Activated T-cell treated with anti-CD3 and anti-CD28 coated beads, Interleukin-2, amount 50 U/mL, for 4 hours (primary cell): ENCODE measurements around the gene KCNG1. TPM values are rescaled to one million over a fixed set of nuclear protein-coding genes. Genes with fewer than 3 reads are reported as not detected.
"Not testable (repeated sequence)": the region's sequence is repeated elsewhere in the genome, so short reads cannot be mapped to it uniquely, and the experiment has no call there.

Experiments used
- ATAC-seq, 2 donors: fragments of 200-7000 bp; cut with Tn5 transposase; one replicate each; pipeline ENCODE4 v1.10.0; 2021
- DNase-seq: peaks from one replicate; pipeline ENCODE4 v3.0.0-alpha.2; 2020
- H3K27me3 Mint-ChIP-seq: one replicate; pipeline ENCODE4 v1.8.0; 2021; ENCODE audit warnings: low read depth, mixed read lengths
- H3K36me3 Mint-ChIP-seq: one replicate; pipeline ENCODE4 v1.8.0; 2022; ENCODE audit warnings: mixed read lengths; ENCODE audit not compliant: insufficient read depth
- H3K4me1 Mint-ChIP-seq: one replicate; pipeline ENCODE4 v1.8.0; 2021; ENCODE audit warnings: low read depth, mixed read lengths
- H3K4me3 Mint-ChIP-seq: one replicate; pipeline ENCODE4 v1.8.0; 2021; ENCODE audit warnings: mild to moderate bottlenecking, moderate library complexity, mixed read lengths
- H3K9me3 Mint-ChIP-seq: one replicate; pipeline ENCODE4 v1.8.0; 2021; ENCODE audit warnings: mixed read lengths
- total RNA-seq, 3 donors: library from RNA; stranded (reverse); gene quantifications; one replicate each; pipeline ENCODE4 v1.2.1, GENCODE V29; 2021

KCNG1 gene
- total RNA-seq, 3 donors from 2014 or later: 6.7 to 10.2 (median 7.0) TPM

DNA sequence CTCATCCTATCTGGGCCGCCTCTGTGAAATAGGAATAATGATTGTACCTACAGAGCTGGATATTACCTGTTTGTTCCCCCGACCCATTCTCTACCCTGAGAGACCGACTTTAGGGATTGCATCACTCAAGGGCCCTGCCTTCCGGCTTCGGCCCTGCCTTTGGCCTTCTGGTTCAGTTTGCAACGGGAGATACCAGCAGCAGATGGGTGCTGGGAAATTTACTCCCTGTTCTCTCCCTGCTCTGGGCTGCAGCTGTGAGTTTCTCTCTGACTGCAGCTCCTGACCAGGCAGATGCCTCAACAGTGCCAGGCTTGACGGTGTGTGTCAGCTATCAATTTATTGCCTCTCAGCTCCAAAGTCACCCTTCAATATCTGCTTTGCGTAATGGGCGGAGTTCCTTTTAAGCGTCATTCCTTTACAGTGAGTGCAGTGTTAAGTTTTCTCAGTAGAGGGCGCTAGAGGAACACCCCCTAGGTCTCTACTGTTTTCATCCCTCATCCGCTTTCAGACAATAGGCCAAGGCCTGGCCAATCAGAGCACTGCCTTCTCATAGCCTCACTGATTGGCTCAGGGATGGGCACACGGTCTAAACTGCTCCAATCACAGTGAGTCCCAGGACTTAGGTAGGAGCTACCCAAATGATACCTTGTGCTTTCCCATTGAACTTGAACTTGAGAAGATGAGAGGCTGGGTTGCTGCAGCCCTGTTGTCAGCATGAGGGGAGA is 30.0 kb downstream of the KCNG1 start:
- Mint-ChIP-seq H3K4me1 (no peaks in the 10 kb centered on the region), H3K27me3 (no peaks in the 10 kb centered on the region), H3K36me3 (no peaks in the 10 kb centered on the region), H3K9me3 (no peaks in the 10 kb centered on the region), H3K4me3 (no peak overlapping the region)
- ATAC-seq (peak; percentile 98 to 100), DNase-seq (no peak)

DNA sequence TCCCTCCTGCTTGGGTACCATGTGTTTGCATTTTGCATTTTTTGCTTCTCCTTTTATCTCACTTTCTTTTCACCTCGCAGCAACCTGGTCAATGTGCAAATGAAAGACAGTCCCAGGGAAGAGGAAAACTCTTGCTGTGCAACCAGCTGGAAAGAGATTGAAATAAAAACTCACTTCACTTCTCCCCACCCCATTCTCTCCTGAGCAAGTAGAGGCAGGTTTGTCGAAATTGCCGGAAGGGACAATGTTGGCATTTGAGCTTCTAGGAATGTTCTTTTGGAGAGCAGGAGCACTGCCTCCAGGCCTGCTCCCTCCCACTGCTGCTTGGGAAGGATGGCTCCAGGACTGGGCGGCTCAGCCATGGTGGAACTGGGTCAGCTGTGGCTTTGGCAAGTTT is 30.6 kb downstream of the KCNG1 start:
- H3K27me3 Mint-ChIP-seq: peaks cover 3% of the 10 kb centered on the region
- no peaks in the 10 kb centered on the region for H3K4me1 Mint-ChIP-seq
- no peaks in the 10 kb centered on the region for H3K36me3 Mint-ChIP-seq
- DNase-seq (no peak), ATAC-seq (no peak)
- no peak overlapping the region for H3K4me3 Mint-ChIP-seq
- no peaks in the 10 kb centered on the region for H3K9me3 Mint-ChIP-seq

DNA sequence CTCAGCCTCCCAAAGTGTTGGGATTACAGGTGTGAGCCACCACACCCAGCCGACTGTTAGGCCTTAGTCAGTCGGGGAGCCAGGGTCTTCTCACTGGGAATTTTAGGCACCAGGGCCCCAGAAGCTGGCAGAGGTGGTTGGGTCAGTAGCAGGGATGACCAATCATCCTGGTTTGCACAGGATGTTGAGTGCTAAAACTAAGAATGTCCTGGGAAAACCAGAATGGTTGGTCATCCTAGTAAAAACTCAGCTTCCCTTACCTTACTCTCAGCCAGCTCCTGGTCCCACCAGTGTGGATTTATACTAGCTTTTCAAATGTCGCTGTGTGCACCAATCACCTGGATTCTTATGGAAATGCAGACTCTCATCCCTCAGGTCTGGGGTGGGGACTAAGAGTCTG is 31.8 kb downstream of the KCNG1 start:
- H3K9me3 Mint-ChIP-seq: no peaks in the 10 kb centered on the region

DNA sequence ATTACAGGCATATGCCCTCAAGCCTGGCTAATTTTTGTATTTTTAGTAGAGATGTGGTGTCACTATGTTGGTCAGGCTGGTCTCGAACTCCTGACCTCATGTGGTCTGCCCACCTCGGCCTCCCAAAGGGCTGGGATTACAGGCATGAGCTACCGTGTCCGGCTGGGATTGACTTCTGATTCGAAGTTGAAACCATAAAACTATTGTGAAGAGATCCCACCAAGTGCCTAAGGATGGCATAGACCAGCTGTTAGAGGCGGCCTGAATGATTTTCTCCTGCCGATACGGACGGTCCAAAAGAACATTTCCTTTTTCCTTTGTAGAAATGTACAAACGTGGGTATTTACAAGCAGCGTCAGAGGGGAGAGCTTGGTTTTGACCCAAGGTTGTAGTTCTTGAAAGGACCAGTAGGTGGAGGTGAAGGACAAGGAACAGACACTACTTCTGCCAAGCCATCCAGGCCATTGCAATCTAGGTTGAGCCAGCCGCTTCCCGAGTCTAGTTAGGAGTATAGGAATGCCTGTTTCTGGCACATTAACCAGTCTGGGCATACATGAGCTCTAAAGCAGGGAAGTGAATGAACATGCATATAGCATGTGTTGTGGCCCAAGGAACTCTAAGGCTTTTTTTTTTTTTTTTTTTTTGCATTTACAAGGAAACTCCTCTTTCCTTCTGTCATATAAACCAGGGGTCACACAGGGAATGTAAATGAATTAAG is 35.3 kb downstream of the KCNG1 start:
- H3K9me3 Mint-ChIP-seq: no peaks in the 10 kb centered on the region
- no peaks in the 10 kb centered on the region for H3K36me3 Mint-ChIP-seq
- no peaks in the 10 kb centered on the region for H3K4me1 Mint-ChIP-seq
- DNase-seq (peak; percentile 52), ATAC-seq (peak; percentile 90 to 97)
- no peak overlapping the region for H3K4me3 Mint-ChIP-seq
- H3K27me3 Mint-ChIP-seq: peaks cover 25% of the 10 kb centered on the region

More for the DNA sequence above, 31.8 kb downstream of the KCNG1 start:
- Mint-ChIP-seq H3K36me3 (no peaks in the 10 kb centered on the region), H3K4me3 (no peak overlapping the region), H3K4me1 (no peaks in the 10 kb centered on the region), H3K27me3 (peaks cover 13% of the 10 kb centered on the region)
- no peak for DNase-seq
- no peak for ATAC-seq

DNA sequence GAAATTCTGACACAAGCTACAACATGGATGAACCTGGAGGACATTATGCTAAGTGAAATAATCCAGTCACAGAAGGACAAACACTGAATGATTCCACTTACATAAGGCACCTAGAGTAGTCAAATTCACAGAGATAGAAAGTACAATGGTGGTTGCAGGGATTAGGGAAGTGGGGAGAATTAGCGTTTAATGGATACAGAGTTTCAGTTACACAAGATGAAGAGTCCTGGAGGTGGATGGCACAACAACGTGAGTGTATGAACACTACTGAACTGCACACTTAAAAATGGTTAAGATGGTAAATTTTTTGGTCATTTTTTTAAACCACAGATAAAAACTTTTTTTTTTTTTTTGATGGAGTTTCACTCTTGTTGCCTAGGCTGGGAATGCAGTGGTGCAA is 39.6 kb downstream of the KCNG1 start:
- H3K4me3 Mint-ChIP-seq: no peak overlapping the region
- ATAC-seq (no peak), DNase-seq (no peak)
- H3K27me3 Mint-ChIP-seq: peaks cover 41% of the 10 kb centered on the region
- peaks cover 16% of the 10 kb centered on the region for H3K4me1 Mint-ChIP-seq
- H3K9me3 Mint-ChIP-seq: no peaks in the 10 kb centered on the region
- no peaks in the 10 kb centered on the region for H3K36me3 Mint-ChIP-seq

DNA sequence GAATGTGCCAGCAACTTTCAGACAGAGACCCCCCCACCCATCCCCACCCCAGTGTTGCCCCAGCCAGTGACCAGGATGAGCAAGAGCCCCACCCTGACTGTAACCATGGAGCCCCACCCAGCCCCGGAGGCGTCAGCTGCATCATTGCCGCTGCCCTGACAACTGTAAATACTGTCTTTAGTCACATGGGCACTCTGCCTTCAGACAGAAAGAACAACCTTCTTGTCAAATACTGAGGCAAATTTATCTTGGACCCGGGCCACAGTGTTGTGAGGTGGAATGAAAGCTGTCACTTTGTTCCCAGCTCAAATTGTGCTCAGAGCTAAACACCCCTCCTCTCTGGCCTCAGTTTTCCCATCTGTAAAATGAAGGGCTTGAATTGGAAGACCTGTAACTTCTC is 40.5 kb downstream of the KCNG1 start:
- ATAC-seq: no peak
- H3K36me3 Mint-ChIP-seq: no peaks in the 10 kb centered on the region
- H3K4me3 Mint-ChIP-seq: no peak overlapping the region
- DNase-seq: no peak
- H3K4me1 Mint-ChIP-seq: peaks cover 16% of the 10 kb centered on the region
- peaks cover 38% of the 10 kb centered on the region for H3K27me3 Mint-ChIP-seq
- no peaks in the 10 kb centered on the region for H3K9me3 Mint-ChIP-seq

DNA sequence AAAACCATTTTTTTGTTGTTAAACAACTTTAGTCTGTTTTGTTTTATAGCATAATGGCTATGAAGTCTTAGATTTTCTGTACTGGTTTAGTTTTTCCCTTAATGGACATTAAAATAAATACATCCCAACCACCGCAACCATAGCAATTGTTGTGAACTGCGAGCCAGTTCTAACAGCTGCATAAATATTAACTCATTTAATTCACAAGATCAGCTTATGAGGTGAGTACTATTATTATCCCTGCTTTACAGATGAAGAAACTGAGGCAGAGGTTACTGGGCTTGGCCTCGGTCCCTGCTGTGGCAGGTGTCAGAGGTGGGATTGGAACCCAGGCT is 41.2 kb downstream of the KCNG1 start:
- Mint-ChIP-seq H3K4me3 (no peak overlapping the region), H3K4me1 (peaks cover 16% of the 10 kb centered on the region)

DNA sequence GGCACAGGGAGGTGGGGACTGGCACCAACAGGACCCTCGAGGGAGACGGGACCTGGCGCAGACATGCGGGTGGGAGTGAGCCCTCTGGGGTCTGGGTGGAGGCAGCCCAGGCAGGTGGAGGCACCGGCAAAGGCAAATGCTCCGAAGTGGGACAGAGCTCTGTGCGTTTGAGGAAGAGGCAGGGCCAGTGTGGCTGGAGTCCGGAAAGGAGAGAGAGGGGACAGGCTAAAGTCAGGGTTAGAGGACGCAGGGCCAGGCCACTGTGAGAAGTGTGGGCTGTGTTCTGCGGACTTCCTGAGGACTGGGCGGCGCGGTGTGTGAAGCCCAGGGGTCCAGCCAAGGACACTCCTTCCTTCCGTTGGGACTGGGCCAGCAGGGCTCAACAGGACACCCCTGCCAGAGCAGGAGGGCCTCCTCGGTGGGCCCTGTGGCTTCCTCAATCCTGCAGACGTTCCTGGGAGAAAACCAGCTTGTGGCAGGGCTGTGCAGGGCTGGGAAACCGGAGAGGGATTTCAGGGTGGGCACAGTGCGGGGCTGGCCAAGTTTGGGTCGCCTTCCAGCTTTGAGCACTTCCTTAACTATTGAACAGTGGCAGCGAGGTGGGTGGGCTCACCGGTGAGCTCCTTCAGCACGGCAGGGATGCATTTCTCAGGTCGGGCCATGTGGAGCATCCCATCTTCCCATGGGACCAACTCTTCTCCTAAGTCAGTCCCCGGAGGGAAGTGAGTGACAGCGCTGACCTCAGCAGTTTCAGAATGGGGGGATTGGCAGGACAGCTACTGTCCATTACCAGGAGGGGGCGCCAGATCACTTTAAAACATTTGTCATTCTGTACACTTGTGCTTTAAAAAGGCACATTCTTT is 41.8 kb downstream of the KCNG1 start:
- Mint-ChIP-seq H3K9me3 (no peaks in the 10 kb centered on the region), H3K36me3 (no peaks in the 10 kb centered on the region), H3K4me1 (peaks cover 16% of the 10 kb centered on the region), H3K4me3 (no peak overlapping the region), H3K27me3 (peaks cover 34% of the 10 kb centered on the region)
- ATAC-seq (peak; percentile 29 to 41), DNase-seq (peak; percentile 61)

More for the DNA sequence above, 41.2 kb downstream of the KCNG1 start:
- no peak for DNase-seq
- H3K9me3 Mint-ChIP-seq: no peaks in the 10 kb centered on the region
- no peak for ATAC-seq
- H3K36me3 Mint-ChIP-seq: no peaks in the 10 kb centered on the region
- peaks cover 39% of the 10 kb centered on the region for H3K27me3 Mint-ChIP-seq

DNA sequence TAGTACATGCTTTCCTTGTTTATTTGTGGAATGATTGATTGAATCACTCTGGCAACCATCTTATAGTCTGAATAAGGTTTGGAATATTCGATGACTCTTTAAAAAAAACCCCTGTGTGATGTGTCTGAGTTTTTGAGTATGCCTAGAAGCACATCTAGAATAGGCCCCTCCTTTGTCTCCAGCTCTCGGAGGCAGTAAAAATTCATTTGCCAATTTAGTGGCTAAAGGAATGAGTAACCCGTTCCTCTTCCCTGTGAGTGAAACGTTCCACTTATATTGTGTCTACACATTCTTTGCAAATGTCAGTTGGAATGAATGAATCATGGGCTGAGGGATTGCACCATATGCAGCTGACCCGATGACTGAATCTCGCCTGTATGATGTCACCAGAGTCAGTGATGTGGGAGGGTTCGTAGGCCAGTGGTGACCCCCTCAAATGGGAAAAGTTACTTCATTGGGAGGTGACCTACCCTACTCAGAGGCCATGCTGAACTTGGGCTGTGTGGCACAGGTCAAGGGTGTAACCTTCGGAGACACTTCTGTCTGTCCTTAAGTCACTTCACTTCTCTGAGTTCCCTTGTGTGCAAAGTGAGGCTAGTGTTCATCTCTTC is 42.7 kb downstream of the KCNG1 start:
- no peak for DNase-seq
- no peak overlapping the region for H3K4me3 Mint-ChIP-seq
- H3K9me3 Mint-ChIP-seq: no peaks in the 10 kb centered on the region
- no peaks in the 10 kb centered on the region for H3K36me3 Mint-ChIP-seq
- peaks cover 16% of the 10 kb centered on the region for H3K4me1 Mint-ChIP-seq
- peak; percentile 80 to 86 for ATAC-seq
- H3K27me3 Mint-ChIP-seq: peaks cover 37% of the 10 kb centered on the region

DNA sequence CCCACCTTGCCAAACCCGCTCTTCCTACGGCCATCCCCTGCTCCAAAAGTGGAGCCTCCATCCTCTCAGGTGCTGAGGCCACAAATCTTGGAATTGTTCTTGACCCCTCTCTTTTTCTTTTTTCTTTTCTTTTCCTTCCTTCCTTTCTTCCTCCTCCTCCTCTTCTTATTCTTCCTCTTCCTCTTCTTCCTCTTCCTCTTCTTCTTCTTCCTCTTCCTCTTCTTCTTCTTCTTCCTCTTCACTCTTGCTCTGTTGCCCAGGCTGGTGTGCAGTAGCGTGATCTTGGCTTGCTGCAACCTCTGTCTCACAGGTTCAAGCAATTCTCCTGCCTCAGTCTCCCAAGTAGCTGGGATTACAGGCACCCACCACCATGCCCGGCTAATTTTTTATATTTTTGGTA is 44.4 kb downstream of the KCNG1 start:
- not testable (repeated sequence) for ATAC-seq, H3K9me3 Mint-ChIP-seq, DNase-seq, H3K36me3 Mint-ChIP-seq, H3K4me3 Mint-ChIP-seq
- H3K4me1 Mint-ChIP-seq: peaks cover 16% of the 10 kb centered on the region
- H3K27me3 Mint-ChIP-seq: peaks cover 32% of the 10 kb centered on the region

DNA sequence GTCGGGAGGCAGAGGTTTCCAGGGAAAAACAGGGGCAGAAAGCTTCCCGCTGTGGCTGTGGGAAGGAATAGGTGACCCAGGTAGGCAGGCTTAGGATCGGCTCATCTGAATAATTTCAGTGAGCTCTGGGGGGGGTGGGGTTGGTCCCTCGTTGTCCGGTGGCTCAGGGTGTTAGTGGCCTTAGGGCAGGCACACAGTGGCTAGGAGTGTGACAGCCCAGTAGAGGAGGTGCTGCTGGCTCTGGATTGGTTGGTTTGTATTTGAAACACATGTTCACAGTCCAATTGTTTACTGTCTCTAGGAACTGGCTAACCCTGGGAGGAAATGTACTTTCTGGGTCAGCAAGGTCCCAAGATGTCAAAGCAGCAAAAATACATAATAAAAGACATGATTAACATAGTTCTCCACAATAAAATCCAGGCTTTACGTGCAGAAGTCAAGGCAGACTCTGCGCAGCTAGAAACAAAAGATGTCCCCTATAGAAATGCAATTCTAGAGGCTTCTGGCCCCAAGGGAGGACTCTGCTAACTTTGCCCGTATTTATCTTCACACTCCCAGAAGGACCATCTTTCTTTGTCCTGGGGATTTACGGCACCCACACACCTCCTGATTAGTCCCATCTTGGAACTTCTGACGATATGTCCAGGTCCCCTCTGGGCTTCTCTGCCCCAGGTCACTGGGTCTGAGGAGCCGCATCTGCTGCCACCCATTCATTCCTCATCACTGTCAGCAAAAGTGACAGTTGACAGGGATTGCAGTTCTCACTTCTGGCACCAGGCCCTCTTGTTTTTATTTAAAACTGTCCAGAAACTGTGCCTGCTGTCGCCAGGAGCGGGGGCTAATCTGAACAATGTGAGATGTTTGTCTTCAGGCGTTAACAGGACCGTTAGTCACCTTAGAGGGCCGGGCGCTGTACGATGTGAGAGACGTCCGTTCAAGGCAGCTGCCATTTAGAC is 45.6 kb downstream of the KCNG1 start:
- H3K27me3 Mint-ChIP-seq: peaks cover 26% of the 10 kb centered on the region
- H3K4me1 Mint-ChIP-seq: peaks cover 16% of the 10 kb centered on the region
- no peak for ATAC-seq
- H3K4me3 Mint-ChIP-seq: no peak overlapping the region
- H3K36me3 Mint-ChIP-seq: no peaks in the 10 kb centered on the region
- no peak for DNase-seq
- no peaks in the 10 kb centered on the region for H3K9me3 Mint-ChIP-seq

DNA sequence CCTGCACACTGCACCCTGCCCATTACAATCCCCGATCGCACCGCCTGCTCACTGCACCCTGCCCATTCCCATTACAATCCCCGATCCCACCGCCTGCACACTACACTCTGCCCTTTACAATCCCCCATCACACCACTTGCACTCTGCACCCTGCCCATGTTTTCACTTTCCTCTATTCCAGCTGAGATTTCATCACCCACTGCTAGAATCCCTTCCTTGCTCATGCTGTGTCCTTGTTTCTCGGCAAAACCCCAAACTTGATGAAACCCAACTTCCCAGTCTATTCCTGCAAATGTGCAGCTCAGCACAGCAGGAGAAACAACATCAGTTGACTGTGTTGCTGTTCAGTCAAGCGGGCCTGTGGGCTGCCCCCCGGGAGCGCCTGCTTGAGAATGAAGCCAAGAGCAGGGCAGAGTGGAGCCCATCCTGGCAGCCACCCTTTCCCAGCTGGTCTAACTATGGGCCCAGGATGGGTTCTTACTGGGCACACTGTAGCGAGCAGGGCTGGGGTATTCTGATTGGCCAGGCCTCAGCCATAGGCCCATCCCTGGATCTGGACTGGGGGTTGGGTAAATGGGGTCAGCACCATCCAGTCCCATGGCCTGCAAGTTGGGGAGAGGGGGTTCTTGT is 47.1 kb downstream of the KCNG1 start:
- Mint-ChIP-seq H3K4me1 (peaks cover 10% of the 10 kb centered on the region), H3K36me3 (no peaks in the 10 kb centered on the region), H3K27me3 (peaks cover 21% of the 10 kb centered on the region), H3K4me3 (no peak overlapping the region), H3K9me3 (no peaks in the 10 kb centered on the region)
- DNase-seq (no peak), ATAC-seq (no peak)

DNA sequence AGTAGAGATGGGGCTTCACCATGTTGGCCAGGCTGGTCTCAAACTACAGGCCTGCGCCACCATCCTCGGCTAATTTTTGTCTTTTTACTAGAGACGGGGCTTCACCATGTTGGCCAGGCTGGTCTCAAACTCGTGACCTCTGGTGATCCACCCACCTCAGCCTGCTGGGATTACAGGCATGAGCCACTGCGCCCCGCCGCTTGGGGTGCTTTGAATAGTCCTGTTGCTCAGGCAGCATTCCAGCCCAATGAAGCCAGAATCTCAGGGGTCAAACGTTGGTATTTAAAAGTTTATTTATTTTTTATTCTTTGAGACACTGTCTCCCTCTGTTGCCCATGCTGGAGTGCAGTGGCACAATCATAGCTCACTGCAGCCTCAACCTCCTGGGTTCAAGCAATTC is 53.0 kb downstream of the KCNG1 start:
- peaks cover 5% of the 10 kb centered on the region for H3K27me3 Mint-ChIP-seq
- H3K36me3 Mint-ChIP-seq: no peaks in the 10 kb centered on the region
- no peak for ATAC-seq
- no peak overlapping the region for H3K4me3 Mint-ChIP-seq
- no peaks in the 10 kb centered on the region for H3K9me3 Mint-ChIP-seq
- DNase-seq: no peak
- no peaks in the 10 kb centered on the region for H3K4me1 Mint-ChIP-seq
